K562 (cell line): ENCODE results near the gene ZNRF2.
"Not testable (repeated sequence)": the region's sequence is repeated elsewhere in the genome, so short reads cannot be mapped to it uniquely, and the experiment has no call there.

Source experiments
- ATF1 ChIP-seq, 2 experiments: fragments of 450-650 bp in 1 of 2; IDR thresholded peaks; 2 replicates each; pipeline ENCODE4 v1.6.1; 2016; ENCODE audit warnings: missing compliant biosample characterization in 1 of 2, missing genetic modification characterization in 1 of 2
- BRF2 ChIP-seq: IDR thresholded peaks from 3 replicates; pipeline ENCODE4 v1.6.1; 2011; ENCODE audit warnings: borderline replicate concordance, mild to moderate bottlenecking; ENCODE audit not compliant: insufficient read length, insufficient read depth
- CBX2 ChIP-seq: fragments of 200-600 bp; sonication (generic); IDR thresholded peaks from one replicate; pipeline ENCODE4 v1.6.1; 2012; ENCODE audit warnings: mild to moderate bottlenecking, low read length, inconsistent platforms; ENCODE audit not compliant: insufficient read depth, poor library complexity, severe bottlenecking
- CTCF ChIP-seq, 3 experiments: IDR thresholded peaks in 2 of 3; conservative IDR thresholded peaks in 1 of 3; 2 replicates each; pipeline ENCODE4 v1.5.1; 2011 to 2012; ENCODE audit warnings: low read length in 3 of 3, mild to moderate bottlenecking in 3 of 3, control low read depth in 2 of 3, improper control_type of control experiment in 1 of 3, inconsistent platforms in 1 of 3, low read depth in 1 of 3, mixed read lengths in 1 of 3, moderate library complexity in 1 of 3; ENCODE audit not compliant: insufficient read depth in 2 of 3
- CUX1 ChIP-seq: fragments of 200-800 bp; sonication (Bioruptor generic); IDR thresholded peaks from 2 replicates; pipeline ENCODE4 v1.6.1; 2016; ENCODE audit warnings: missing genetic modification characterization, missing compliant biosample characterization
- JUNB ChIP-seq: fragments of 450-650 bp; formaldehyde crosslinking; conservative IDR thresholded peaks from 2 replicates; pipeline ENCODE4 v1.4.0; 2020; ENCODE audit warnings: mild to moderate bottlenecking
- NR3C1 ChIP-seq: sonication (generic); formaldehyde crosslinking; IDR thresholded peaks from 2 replicates; pipeline ENCODE4 v1.8.1; 2022; ENCODE audit warnings: missing genetic modification reagents
- RNF2 ChIP-seq: sonication (generic); IDR thresholded peaks from 2 replicates; pipeline ENCODE4 v1.6.1; 2016
- STAG1 ChIP-seq: sonication (generic); formaldehyde crosslinking; IDR thresholded peaks from 2 replicates; pipeline ENCODE4 v1.5.0; 2020; ENCODE audit warnings: missing genetic modification reagents, borderline replicate concordance

- TF ChIP-seq BRF2; CTCF (IDR thresholded peaks at IDR 0.05 in 2 of 3, conservative IDR thresholded peaks at IDR 0.05 in 1 of 3; ENCODE audit: insufficient read depth in 2 of 3, low read depth in 1 of 3, low read length in 3 of 3); JUNB (CRISPR knock-in tag); RNF2; CBX2; ATF1 (CRISPR knock-in tag; IDR thresholded peaks at IDR 0.05); ATF1 (tag; IDR thresholded peaks at IDR 0.05); STAG1 (CRISPR knock-in tag); NR3C1 (CRISPR knock-in tag); CUX1: not testable (repeated sequence)
Observed at GRCh38 chr7:30289634-30290033, 5.2 kb downstream of the ZNRF2 start.
